DMS153 (cell line): ENCODE measurements around the gene FBXW12.
A peak's percentile ranks its signal among the peaks of the same experiment; 100 is the strongest.

ENCODE experiments used
- DNase-seq: peaks from one replicate; lab custom pipeline; 2025; lab: John Stamatoyannopoulos, UW

Gene FBXW12

GRCh38 chr3:48435774-48436476 is 63.9 kb downstream of the FBXW12 start:
- DNase-seq: peak; percentile 55

GRCh38 chr3:48436477-48436787 is 64.4 kb downstream of the FBXW12 start:
- DNase-seq: no peak

DNA sequence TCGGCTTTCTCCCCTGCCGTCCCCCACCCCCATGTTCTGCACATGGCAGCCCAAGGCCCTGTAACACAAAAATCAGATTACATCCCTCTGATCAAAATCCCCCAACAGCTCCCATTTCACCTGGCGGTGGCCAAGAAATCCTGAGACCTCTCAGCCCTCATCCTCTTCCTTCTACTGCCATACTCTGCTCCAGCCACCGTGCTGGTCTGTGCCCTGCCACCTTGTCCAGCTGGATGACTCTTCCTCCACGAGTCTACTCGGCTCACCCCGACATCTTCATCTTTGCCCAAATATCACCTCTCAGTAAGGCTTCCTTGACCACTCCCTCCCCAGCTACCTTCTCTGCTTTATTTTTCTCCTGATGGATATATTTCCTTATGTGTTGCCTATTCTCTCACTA is 64.8 kb downstream of the FBXW12 start:
- no peak for DNase-seq

DNA sequence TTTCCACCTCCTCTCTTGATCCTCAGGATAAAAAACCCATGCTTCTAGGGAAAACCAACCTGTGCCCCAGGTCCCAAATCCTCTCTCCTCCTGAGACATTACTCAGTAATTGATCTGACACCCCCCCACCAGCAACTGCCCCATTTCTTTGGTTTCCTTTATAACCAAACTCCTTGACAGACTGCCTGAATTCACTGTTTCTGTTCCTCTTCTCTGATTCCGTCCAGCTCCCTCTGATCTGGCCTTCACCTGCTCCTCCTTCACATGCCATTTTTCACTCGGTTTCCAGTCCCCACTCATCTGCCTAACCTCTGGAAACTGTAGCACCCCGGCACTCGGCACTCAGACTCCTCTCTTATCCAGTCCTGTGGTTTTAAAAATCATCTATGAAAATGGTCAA is 65.8 kb downstream of the FBXW12 start:
- no peak for DNase-seq

- DNase-seq: peak; percentile 77
These were observed 68.0 kb downstream of the FBXW12 start, which contains the start of the genes CCDC51 and TMA7 for GRCh38 chr3:48439820-48440589. TSS of gene CCDC51 (minus strand) at chr3:48440119. CDS start at chr3:48435128, 4,991 bp downstream. TSS of gene TMA7 (plus strand) at chr3:48440257. CDS start at chr3:48440297, 40 bp downstream.

DNA sequence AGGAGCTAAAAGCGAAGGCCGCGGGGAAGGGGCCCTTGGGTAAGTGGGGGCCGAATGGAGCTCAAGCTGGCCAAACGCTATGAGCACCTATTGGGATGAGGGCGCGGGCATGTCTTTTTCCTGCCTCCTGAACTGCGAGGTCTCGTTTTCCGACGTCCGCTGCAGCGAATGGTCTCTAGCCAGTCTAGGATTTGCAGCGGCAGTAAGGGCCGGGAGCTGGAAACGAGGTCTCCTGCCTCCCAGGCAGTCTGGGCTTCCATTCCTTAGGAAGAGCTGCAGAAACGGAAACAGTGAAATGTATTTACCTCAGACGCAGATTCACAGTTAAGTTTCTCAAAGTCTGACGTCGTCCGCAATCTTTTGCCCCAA is 68.6 kb downstream of the FBXW12 start:
- no peak for DNase-seq

- no peak for DNase-seq
These were observed 69.9 kb downstream of the FBXW12 start for GRCh38 chr3:48441940-48442339.
